GM12873 (cell line): ENCODE data around the gene PROM2.

Source experiments
- CTCF ChIP-seq: IDR thresholded peaks from 2 replicates; pipeline ENCODE4 v1.5.1; 2012; ENCODE audit warnings: low read depth, mild to moderate bottlenecking, moderate library complexity, low read length, control low read depth; ENCODE audit not compliant: insufficient read depth; ENCODE audit errors: missing control alignments

Gene PROM2

GRCh38 chr2:95292623-95293260, 18.5 kb downstream of the PROM2 start:
- no peak for TF ChIP-seq CTCF

GRCh38 chr2:95294579-95295250, 20.5 kb downstream of the PROM2 start:
- TF ChIP-seq CTCF: no peak

GRCh38 chr2:95295376-95295775, 21.1 kb downstream of the PROM2 start:
- TF ChIP-seq CTCF: no peak

- TF ChIP-seq CTCF: no peak
Measured at GRCh38 chr2:95296011-95296410, 21.8 kb downstream of the PROM2 start.

GRCh38 chr2:95296880-95297487, 22.7 kb downstream of the PROM2 start, which contains the start of gene KCNIP3:
KCNIP3 (plus strand) TSS chr2:95297347; CDS start chr2:95297439, 92 bp downstream.
- TF ChIP-seq CTCF: no peak

GRCh38 chr2:95297639-95298395, 23.6 kb downstream of the PROM2 start:
- TF ChIP-seq CTCF: no peak

- no peak for TF ChIP-seq CTCF
Measured at GRCh38 chr2:95298486-95299111, 24.4 kb downstream of the PROM2 start.
